Measurements from ENCODE around the gene AKNA.

AKNA gene

DNA sequence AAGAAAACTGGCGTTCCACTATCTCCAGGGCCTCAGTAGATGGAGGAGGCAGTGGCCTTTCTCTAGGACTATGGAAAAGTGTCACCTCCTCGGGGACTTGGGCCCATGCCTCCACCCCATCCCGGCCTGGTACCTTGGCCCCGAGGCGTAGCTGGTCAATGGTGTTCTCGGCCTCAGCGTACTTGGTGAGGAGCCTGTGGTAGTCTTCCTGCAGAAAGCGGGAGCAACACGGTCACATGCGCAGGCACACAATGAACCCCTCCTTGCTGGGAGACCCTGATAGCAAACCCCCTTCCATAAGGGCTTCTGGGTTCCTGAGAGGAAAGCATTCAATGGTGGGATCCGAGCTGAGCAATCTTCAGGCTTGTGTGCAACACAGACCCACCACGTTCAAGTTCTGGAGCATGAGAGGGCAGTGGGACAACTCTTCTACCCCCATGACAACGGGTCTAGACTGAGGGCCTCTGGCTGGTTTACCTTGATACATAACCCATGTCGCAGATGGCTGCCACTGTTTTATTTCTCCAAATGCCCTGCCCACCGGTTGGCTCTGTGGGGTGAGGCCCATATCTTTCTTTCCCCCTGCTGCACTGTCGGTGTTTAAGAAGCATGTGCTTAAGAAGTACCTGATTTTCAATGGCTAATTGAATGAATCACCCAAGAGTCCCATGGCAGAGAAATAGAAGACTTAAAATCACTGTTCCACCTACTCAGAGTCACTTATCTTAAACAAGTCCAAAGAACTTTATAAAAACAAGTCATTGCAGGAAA is 13.6 kb downstream of the AKNA start:
- Mint-ChIP-seq H3K4me1 (peaks cover 95% of the 10 kb centered on the region), H3K27ac (peak overlapping the region; percentile 94), H3K9me3 (no peaks in the 10 kb centered on the region), H3K27me3 (no peaks in the 10 kb centered on the region), H3K36me3 (peaks cover 85% of the 10 kb centered on the region), H3K4me3 (peak overlapping the region; percentile 2)
- no peak for DNase-seq
- CTCF ChIA-PET: interaction anchor here (0.7 to 5.6 kb wide), 3 partner anchors 12 to 24 kb away, joined by 3 to 65 read pairs (median 4); partner anchors contain the start of gene AKNA

DNA sequence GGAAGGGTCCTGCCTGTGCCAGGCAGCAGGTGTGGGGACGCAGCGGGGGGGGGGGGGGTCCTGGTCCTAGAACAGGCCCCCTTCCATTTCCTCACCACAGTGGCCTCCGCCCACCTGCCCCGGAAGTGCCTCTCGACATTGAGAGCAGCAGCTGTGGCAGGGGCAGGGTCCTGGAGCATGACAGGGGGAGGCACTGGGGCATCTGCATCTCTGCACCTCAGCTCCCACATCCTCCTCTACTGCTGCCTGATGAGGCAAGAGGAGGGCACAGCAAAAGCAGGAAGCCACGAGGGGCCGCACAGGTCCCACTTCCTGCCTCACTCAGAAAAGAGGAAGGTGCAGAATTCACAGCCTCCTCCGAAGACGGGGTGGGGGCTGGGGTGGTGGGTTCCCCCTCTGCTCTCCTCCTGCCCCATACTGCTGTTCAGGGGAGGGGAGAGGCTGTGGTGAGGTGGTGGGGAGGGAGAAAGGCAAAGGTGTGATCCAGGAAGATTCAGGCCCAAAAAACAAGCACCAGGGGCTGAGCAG is 14.8 kb downstream of the AKNA start:
- H3K4me1 Mint-ChIP-seq: peaks cover 93% of the 10 kb centered on the region
- no peaks in the 10 kb centered on the region for H3K27me3 Mint-ChIP-seq
- CTCF ChIA-PET: interaction anchor here (0.6 to 5.6 kb wide), 4 partner anchors 13 to 280 kb away, joined by 3 to 65 read pairs (median 3); partner anchors contain the start of gene AKNA
- peak; percentile 94 for DNase-seq
- H3K36me3 Mint-ChIP-seq: peaks cover 83% of the 10 kb centered on the region
- H3K27ac Mint-ChIP-seq: peak overlapping the region; percentile 94
- no peaks in the 10 kb centered on the region for H3K9me3 Mint-ChIP-seq
- H3K4me3 Mint-ChIP-seq: peak overlapping the region; percentile 77

DNA sequence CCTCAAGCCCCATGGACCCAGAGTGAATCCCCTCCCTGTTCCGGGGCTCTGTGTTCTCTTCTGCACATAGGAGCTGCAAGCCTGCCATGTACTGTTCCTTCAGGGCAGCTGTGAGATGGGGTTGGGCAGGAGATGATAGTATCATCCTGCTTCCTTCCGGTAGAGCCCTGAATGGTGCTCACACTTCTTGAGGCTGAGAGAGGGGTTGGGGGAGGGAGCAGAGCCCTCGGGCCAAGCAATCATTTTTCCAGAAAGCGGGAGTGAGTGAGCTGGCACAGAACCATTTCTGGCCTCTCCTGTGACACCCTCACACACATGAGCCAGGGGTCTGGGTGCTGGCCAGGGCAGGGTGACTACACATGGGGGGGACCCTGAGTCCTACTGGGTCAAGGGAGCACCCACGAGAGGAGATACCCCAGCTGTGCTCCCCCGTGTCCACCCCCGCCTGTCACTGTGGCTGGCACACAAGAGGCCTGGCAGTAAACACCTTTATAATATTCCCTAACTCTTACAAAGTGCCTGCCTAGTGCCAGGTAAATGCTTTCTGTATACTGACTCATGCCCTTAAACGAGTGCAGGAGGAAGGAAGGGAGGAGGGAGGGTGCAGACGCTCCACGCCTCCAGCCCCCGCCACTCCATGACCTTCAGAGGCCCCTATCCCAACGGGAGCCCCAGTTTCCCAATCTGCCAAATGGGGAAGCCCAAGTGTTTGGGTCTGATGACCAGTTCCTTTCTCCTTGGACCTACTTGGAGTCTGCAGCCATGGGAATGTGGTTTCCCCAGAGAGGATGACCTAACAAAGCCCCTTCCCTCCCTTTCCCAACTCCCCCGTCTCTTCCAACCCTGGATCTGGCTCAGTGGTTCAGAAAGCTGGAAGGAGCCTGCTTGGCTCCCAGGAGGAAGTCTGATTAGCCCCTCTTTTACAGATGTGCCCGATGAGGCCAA is 15.5 kb downstream of the AKNA start:
- H3K4me1 Mint-ChIP-seq: peaks cover 93% of the 10 kb centered on the region
- peak overlapping the region; percentile 94 for H3K27ac Mint-ChIP-seq
- peak overlapping the region; percentile 77 for H3K4me3 Mint-ChIP-seq
- DNase-seq: peak; percentile 75
- peaks cover 83% of the 10 kb centered on the region for H3K36me3 Mint-ChIP-seq
- no peaks in the 10 kb centered on the region for H3K9me3 Mint-ChIP-seq
- CTCF ChIA-PET: interaction anchor here (0.6 to 5.6 kb wide), 5 partner anchors 14 to 281 kb away, joined by 3 to 65 read pairs (median 3); partner anchors contain the start of gene AKNA
- no peaks in the 10 kb centered on the region for H3K27me3 Mint-ChIP-seq

DNA sequence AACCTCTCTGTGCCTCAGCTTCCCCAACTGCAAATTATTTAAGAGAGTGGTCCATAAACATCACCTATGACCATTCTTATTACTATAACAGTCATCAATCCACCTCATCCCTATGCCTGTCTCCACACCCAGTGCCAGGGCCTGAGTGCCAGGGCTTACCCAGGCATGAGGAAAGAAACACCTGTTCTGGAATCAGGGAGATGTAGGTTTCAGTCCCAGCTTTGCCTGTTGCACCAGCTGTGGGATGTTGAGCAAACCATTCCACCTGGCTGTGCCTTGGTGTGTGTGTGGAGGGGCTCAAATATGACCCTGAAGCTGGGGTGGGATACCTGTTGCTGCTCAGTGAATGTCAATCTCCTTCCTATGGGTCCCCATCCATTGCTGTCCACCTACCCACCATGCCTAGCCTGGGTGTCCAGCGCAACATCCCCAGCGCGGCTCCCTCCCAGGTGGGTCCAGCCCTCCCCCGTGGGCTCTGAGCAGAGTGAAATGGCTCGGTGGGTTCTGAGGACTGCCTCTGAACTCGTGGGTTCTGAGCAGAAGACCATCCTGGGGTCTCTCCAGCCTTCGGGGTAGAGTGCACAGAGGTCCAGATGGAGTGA is 16.3 kb downstream of the AKNA start:
- Mint-ChIP-seq H3K27ac (peak overlapping the region; percentile 94), H3K36me3 (peaks cover 83% of the 10 kb centered on the region), H3K4me3 (peak overlapping the region; percentile 77), H3K27me3 (no peaks in the 10 kb centered on the region), H3K9me3 (no peaks in the 10 kb centered on the region), H3K4me1 (peaks cover 93% of the 10 kb centered on the region)
- CTCF ChIA-PET: interaction anchor here (0.7 to 5.6 kb wide), 3 partner anchors 15 to 23 kb away, joined by 3 to 65 read pairs (median 3); partner anchors contain the start of gene AKNA
- DNase-seq: no peak

DNA sequence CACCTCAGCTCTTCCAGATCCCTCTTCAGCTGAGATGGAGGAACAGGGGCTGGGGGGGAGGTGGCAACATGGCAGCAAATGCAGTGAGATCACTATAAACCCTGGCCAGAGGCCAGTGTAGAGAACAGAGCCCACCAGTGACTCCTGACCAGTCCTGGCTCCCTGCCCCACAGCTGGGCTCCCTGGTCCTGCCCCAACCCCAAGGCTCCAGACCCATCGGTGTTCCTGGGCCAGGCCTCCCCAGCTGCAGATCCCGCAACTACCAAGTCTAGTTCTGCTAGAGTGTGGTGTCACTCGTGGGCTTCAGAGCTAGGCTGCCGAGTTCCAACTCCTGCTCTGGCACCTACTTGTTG is 16.8 kb downstream of the AKNA start:
- Mint-ChIP-seq H3K4me1 (peaks cover 96% of the 10 kb centered on the region), H3K4me3 (peak overlapping the region; percentile 77), H3K27ac (peak overlapping the region; percentile 94), H3K36me3 (peaks cover 85% of the 10 kb centered on the region), H3K9me3 (no peaks in the 10 kb centered on the region), H3K27me3 (no peaks in the 10 kb centered on the region)
- CTCF ChIA-PET: interaction anchor here (0.9 to 5.6 kb wide), 2 partner anchors 15 to 22 kb away, joined by 3 to 65 read pairs; partner anchors contain the start of gene AKNA
- DNase-seq: no peak

DNA sequence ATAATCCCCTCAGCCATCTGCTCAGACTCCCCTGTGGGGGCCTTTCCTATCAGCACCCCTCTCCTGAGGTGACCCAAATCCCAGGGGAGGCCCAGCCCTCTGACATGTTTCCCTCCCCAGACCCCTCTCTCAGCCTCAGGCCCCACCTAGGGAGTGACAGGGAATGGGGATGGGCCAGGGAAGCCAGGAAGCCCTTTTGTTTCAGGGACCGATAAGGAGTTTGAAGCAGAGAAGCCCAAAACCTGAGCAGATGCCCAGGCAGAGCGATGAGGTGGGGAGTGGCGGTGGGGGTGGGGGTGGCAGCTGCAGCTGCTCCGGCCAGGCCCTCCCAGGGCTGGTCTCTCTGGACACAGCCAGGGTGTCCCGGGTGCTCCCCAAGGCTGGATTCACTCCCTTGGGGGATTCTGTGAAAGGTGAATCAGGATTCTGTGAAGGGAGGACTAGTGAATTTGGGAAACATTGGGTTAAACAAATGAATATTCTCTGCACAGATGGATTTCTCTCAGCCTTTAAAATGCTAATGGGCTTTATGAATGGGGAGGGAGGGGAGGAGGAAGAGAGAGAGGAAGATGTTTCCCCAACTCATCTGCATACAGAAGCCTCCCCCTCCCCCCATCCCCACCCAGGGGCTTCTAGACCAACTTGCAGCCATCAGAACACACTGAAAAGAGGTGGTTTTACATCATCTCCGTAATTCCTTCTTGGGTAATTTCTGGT is 17.4 kb downstream of the AKNA start:
- CTCF ChIA-PET: interaction anchor here (5.6 kb wide), 1 partner anchor 16 kb away, joined by 65 read pairs; the partner anchor contains the start of gene AKNA
- Mint-ChIP-seq H3K9me3 (no peaks in the 10 kb centered on the region), H3K4me3 (no peak overlapping the region), H3K27ac (peak overlapping the region; percentile 94), H3K36me3 (peaks cover 84% of the 10 kb centered on the region), H3K27me3 (no peaks in the 10 kb centered on the region), H3K4me1 (peaks cover 96% of the 10 kb centered on the region)
- no peak for DNase-seq

DNA sequence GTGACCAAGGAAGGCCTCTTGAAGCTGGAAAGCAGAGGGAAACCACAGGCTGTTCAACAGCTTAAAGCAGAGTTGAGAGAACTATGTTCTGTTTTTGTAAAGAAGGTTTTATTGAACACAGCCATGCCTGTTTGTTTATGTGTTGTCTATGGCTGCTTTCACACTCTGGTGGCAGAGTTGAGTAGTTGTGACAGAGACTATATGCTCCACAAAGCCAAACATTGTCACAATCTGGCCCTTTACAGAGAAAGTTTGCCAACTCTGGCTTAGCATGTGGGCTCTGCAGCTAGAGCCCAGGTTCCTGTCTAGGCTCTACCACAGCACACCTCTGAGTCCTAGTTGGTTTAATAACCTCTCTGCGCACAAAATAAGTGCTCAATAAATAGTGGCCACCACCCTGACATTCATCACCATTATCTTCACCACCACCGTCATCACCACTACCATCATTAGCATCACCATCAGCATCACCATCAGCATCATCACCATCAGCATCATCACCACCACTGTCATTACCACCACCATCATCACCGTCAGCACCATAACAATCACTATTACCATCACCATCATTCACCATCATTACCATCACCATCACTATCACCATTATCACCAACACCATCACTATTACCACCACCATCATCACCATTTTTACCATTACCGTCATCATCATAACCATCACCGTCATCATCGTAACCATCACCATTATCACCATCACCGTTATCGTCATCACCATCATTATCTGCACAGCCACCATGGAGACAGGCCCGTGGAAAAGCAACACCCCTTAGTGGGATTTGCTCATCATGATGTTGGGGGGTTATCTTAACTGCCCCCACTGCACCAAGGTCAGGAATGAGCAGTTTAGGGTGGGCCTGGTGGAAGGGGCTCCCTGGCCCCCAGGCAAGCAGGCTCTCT is 18.3 kb downstream of the AKNA start:
- Mint-ChIP-seq H3K4me3 (no peak overlapping the region), H3K9me3 (no peaks in the 10 kb centered on the region), H3K27ac (peak overlapping the region; percentile 79), H3K36me3 (peaks cover 83% of the 10 kb centered on the region), H3K4me1 (peaks cover 95% of the 10 kb centered on the region), H3K27me3 (no peaks in the 10 kb centered on the region)
- DNase-seq: no peak
- CTCF ChIA-PET: interaction anchor here (5.6 kb wide), 1 partner anchor 17 kb away, joined by 65 read pairs; the partner anchor contains the start of gene AKNA

DNA sequence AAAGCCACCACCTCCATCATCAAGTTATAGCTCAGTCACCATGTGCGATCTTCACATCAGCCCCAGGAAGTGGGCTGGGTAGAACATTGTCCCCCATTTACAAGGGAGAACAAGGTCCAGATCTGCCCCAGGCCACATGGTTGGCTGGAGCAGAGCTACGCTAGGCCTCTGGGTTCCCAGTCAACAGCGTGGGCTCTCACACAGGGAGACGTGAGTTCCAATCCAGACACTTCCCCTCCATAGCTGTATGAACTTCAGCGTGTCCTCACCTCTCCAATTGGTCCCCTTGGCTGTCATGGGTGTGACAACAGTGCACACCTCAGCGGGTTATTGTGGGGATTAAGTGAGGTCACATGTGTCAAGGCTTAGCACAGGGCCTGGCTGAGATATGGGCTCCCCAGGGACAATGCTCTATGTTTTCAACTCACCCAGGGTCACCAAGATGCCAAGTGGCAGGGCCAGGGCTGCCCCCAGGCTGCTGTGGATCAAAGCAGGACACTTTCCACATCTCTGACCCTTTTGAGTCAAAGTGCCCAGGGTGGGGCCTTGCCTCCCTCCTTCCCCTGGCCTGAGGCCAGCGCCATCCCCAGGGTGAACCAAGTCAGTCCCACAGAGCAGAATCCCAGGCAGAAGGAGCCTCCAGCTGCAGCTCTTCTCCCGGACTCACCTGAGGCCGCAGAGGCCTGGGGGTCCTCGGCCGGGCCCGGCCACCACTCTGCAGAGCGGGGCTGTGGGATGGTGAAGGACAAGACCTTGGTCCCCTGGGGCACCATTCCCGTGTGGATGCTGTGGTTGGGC is 19.8 kb downstream of the AKNA start:
- Mint-ChIP-seq H3K36me3 (peaks cover 85% of the 10 kb centered on the region), H3K9me3 (no peaks in the 10 kb centered on the region), H3K4me1 (peaks cover 96% of the 10 kb centered on the region), H3K4me3 (no peak overlapping the region), H3K27ac (peak overlapping the region; percentile 94), H3K27me3 (no peaks in the 10 kb centered on the region)
- CTCF ChIA-PET: interaction anchor here (0.6 to 1.9 kb wide), 8 partner anchors 14 to 27 kb away, joined by 3 to 13 read pairs (median 3); partner anchors contain the start of gene AKNA
- DNase-seq: no peak

DNA sequence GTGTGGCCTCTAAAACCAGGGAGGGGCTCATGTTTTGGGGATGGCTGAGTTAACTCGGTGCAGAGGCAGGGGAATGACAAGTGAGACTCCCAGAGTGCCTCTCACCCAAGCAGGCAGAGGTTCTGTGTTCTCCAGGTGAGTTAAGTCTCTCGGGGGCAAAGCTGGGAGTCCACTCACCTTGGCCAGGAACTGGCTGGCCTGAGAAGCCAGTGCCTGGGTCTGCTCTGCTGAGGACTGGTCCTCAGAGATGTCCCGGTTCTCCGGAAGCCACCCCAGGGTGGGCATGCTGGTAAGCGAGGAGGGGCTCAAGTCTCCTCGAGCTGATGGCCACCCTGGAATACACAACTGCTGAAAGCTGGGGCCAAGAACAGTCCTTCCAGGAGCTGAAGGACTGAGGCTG is 20.4 kb downstream of the AKNA start:
- Mint-ChIP-seq H3K27me3 (no peaks in the 10 kb centered on the region), H3K27ac (peak overlapping the region; percentile 94), H3K4me3 (peak overlapping the region; percentile 34), H3K36me3 (peaks cover 87% of the 10 kb centered on the region), H3K4me1 (peaks cover 93% of the 10 kb centered on the region), H3K9me3 (no peaks in the 10 kb centered on the region)
- no peak for DNase-seq
- CTCF ChIA-PET: interaction anchor here (0.8 to 1.9 kb wide), 7 partner anchors 14 to 28 kb away, joined by 3 to 13 read pairs (median 3); partner anchors contain the start of gene AKNA

DNA sequence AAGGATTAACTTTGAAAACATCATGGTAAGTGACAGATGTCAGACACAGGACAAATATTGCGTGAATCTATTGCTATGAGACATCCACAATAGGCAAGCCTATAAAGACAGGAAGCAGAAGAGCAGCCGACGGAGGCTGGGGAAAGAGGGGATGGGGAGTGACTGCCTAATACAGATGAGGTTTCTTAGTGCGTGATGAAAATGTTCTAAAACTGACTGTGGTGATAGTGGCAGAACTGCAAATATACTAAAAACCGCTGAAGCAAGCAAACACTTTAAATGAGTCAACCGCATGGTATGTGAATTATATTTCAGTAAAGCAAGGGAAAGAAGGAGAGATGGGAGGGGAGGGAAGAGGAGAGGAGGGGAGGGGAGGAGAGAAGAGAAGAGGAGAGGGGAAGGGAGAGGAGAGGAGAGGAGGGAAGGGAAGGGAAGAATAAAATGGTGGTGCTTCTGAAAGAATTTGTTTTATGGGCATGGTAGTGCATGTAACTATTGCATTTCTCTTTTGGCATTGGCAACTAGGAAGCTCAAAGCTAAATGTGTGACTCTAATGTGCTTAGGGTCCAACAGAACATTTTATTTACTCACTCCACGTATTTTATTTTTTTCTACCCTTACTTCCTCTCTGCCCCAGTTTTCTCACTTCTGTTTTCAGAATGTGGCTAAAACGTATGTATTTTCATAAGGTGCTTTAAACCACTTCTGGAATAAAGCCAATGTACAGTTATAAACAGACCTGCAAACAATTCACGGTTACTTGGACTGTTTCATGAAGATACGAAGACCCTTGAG is 21.3 kb downstream of the AKNA start:
- Mint-ChIP-seq H3K4me3 (peak overlapping the region; percentile 34), H3K9me3 (no peaks in the 10 kb centered on the region), H3K27me3 (no peaks in the 10 kb centered on the region), H3K36me3 (peaks cover 87% of the 10 kb centered on the region), H3K4me1 (peaks cover 89% of the 10 kb centered on the region), H3K27ac (peak overlapping the region; percentile 94)
- CTCF ChIA-PET: interaction anchor here (1.0 to 1.9 kb wide), 4 partner anchors 19 to 29 kb away, joined by 3 to 13 read pairs (median 7); partner anchors contain the start of gene AKNA
- DNase-seq: peak; percentile 57

DNA sequence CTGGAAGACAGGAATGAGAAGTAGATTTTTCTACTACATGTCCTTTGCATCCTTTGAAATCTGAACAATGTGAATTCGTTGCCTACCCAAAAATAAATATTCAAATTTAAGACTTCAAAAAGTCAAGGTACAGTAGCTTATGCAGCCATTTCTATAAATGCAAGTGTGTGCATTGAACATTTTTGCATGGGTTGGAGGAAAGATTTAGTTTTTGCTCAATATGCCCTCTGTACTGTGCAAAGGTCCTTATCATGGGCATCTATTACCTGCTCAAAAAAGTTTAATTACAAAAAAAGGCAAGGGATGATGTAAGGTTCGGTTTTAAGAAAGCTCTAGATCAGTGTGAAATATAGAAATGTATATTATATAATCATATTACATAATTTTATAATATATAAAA is 22.6 kb downstream of the AKNA start:
- DNase-seq: no peak
- CTCF ChIA-PET: interaction anchor here (0.8 to 1.9 kb wide), 3 partner anchors 16 to 24 kb away, joined by 3 to 10 read pairs (median 7); partner anchors contain the start of gene AKNA
- peak overlapping the region; percentile 88 for H3K27ac Mint-ChIP-seq
- H3K4me1 Mint-ChIP-seq: peaks cover 90% of the 10 kb centered on the region
- peaks cover 89% of the 10 kb centered on the region for H3K36me3 Mint-ChIP-seq
- H3K4me3 Mint-ChIP-seq: no peak overlapping the region
- H3K9me3 Mint-ChIP-seq: no peaks in the 10 kb centered on the region
- no peaks in the 10 kb centered on the region for H3K27me3 Mint-ChIP-seq
